Kasumi-1 (cell line): Measurements from ENCODE around the gene MOB3A.
A peak's percentile ranks its signal among the peaks of the same experiment; 100 is the strongest.

Experiments used
- DNase-seq, 2 experiments: peaks; one replicate each; lab custom pipeline; 2025; lab: John Stamatoyannopoulos, UW

MOB3A gene

GRCh38 chr19:2081873-2082810, 14.0 kb downstream of the MOB3A start:
- peak in 1 of 2 experiments; percentile 18 for DNase-seq

- DNase-seq, result no peak
Measured at GRCh38 chr19:2080336-2080988, 15.7 kb downstream of the MOB3A start.

- DNase-seq, result no peak
Measured at GRCh38 chr19:2079865-2080301, 16.2 kb downstream of the MOB3A start.

- DNase-seq, result no peak
Measured at GRCh38 chr19:2079076-2079864, 16.9 kb downstream of the MOB3A start.

- no peak for DNase-seq
Measured at GRCh38 chr19:2077833-2078619, 18.1 kb downstream of the MOB3A start.

- no peak for DNase-seq
Measured at GRCh38 chr19:2077398-2077797, 18.7 kb downstream of the MOB3A start.

- no peak for DNase-seq
Measured at GRCh38 chr19:2076526-2076944, 19.6 kb downstream of the MOB3A start.

GRCh38 chr19:2072757-2073551, 23.2 kb downstream of the MOB3A start:
- DNase-seq, result no peak

GRCh38 chr19:2070986-2071673, 25.0 kb downstream of the MOB3A start:
- no peak for DNase-seq

GRCh38 chr19:2070436-2070827, 25.7 kb downstream of the MOB3A start:
- DNase-seq, result no peak

- no peak for DNase-seq
Measured at GRCh38 chr19:2064788-2065524, 31.2 kb downstream of the MOB3A start.

GRCh38 chr19:2064395-2064787, 31.7 kb downstream of the MOB3A start:
- DNase-seq, result no peak

- DNase-seq, result no peak
Measured at GRCh38 chr19:2063824-2064223, 32.3 kb downstream of the MOB3A start.

- no peak for DNase-seq
Measured at GRCh38 chr19:2062770-2063169, 33.4 kb downstream of the MOB3A start.

- DNase-seq, result no peak
Measured at GRCh38 chr19:2062389-2062729, 33.8 kb downstream of the MOB3A start.

- DNase-seq, result peak; percentile 97
Measured at GRCh38 chr19:2061495-2062388, 34.4 kb downstream of the MOB3A start.

- DNase-seq, result no peak
Measured at GRCh38 chr19:2060884-2061494, 35.1 kb downstream of the MOB3A start.
